GM18526 (cell line): ENCODE results near the gene USP10.

Source experiments
- POLR2A ChIP-seq: IDR thresholded peaks from 3 replicates; pipeline ENCODE4 v1.6.1; 2011; ENCODE audit not compliant: insufficient read length; ENCODE audit errors: extremely low read depth

The USP10 gene

GRCh38 chr16:84712138-84712671 is 12.4 kb downstream of the USP10 start:
- no peak for TF ChIP-seq POLR2A

GRCh38 chr16:84712801-84713775 is 13.3 kb downstream of the USP10 start:
- no peak for TF ChIP-seq POLR2A

- no peak for TF ChIP-seq POLR2A
Measured at GRCh38 chr16:84714028-84714427, 14.2 kb downstream of the USP10 start.

- TF ChIP-seq POLR2A, result no peak
Measured at GRCh38 chr16:84715424-84715823, 15.6 kb downstream of the USP10 start.

GRCh38 chr16:84715854-84716253 is 16.1 kb downstream of the USP10 start:
- no peak for TF ChIP-seq POLR2A

GRCh38 chr16:84716740-84717139 is 16.9 kb downstream of the USP10 start:
- no peak for TF ChIP-seq POLR2A

GRCh38 chr16:84717484-84717883 is 17.7 kb downstream of the USP10 start:
- TF ChIP-seq POLR2A, result no peak

- no peak for TF ChIP-seq POLR2A
Measured at GRCh38 chr16:84720177-84720579, 20.4 kb downstream of the USP10 start.

GRCh38 chr16:84722068-84722467 is 22.3 kb downstream of the USP10 start:
- TF ChIP-seq POLR2A, result no peak

- TF ChIP-seq POLR2A, result no peak
Measured at GRCh38 chr16:84723906-84724305, 24.1 kb downstream of the USP10 start.

- no peak for TF ChIP-seq POLR2A
Measured at GRCh38 chr16:84724606-84725309, 25.0 kb downstream of the USP10 start.

- TF ChIP-seq POLR2A, result no peak
Measured at GRCh38 chr16:84725481-84726078, 25.8 kb downstream of the USP10 start.

GRCh38 chr16:84726079-84726668 is 26.4 kb downstream of the USP10 start:
- no peak for TF ChIP-seq POLR2A

GRCh38 chr16:84726669-84727467 is 27.1 kb downstream of the USP10 start:
- TF ChIP-seq POLR2A, result no peak
